DOHH2 (cell line): Measurements from ENCODE around the gene NEK11.

Source experiments
- H3F3A ChIP-seq: fragments of 200-600 bp; sonication (generic), shearing (Covaris generic); 2 replicates; pipeline ENCODE4 v1.6.0; 2016; ENCODE audit warnings: antibody characterized with exemption, mild to moderate bottlenecking; ENCODE audit not compliant: control insufficient read depth, insufficient read depth
- H3K27ac ChIP-seq: fragments of 200-600 bp; sonication (generic); 2 replicates; pipeline ENCODE4 v1.5.1; 2014; ENCODE audit warnings: low read depth, mild to moderate bottlenecking, low read length, moderate library complexity
- H3K27me3 ChIP-seq: fragments of 200-600 bp; sonication (generic); 2 replicates; pipeline ENCODE4 v1.6.1; 2014; ENCODE audit warnings: mild to moderate bottlenecking, low read length, mixed read lengths; ENCODE audit not compliant: control insufficient read depth
- H3K36me3 ChIP-seq: fragments of 200-600 bp; sonication (generic); 2 replicates; pipeline ENCODE4 v1.6.1; 2014; ENCODE audit warnings: mild to moderate bottlenecking, low read length, moderate library complexity, mixed read lengths; ENCODE audit not compliant: control insufficient read depth
- H3K4me1 ChIP-seq: fragments of 200-600 bp; sonication (generic); 2 replicates; pipeline ENCODE4 v1.6.1; 2014; ENCODE audit warnings: mild to moderate bottlenecking, low read length, mixed read lengths; ENCODE audit not compliant: control insufficient read depth
- H3K4me2 ChIP-seq: fragments of 200-600 bp; sonication (generic); 2 replicates; pipeline ENCODE4 v1.6.0; 2014; ENCODE audit warnings: mild to moderate bottlenecking, low read length, moderate library complexity
- H3K4me3 ChIP-seq: fragments of 200-600 bp; sonication (generic); 2 replicates; pipeline ENCODE4 v1.5.1; 2014; ENCODE audit warnings: mild to moderate bottlenecking, low read length, mixed read lengths
- H3K79me2 ChIP-seq: fragments of 200-600 bp; sonication (generic); 2 replicates; pipeline ENCODE4 v1.6.1; 2014; ENCODE audit warnings: mild to moderate bottlenecking, low read length, mixed read lengths; ENCODE audit not compliant: control insufficient read depth
- H3K9me2 ChIP-seq: fragments of 200-600 bp; sonication (generic); replicated peaks from 2 replicates; pipeline ENCODE4 v1.6.1; 2014; ENCODE audit warnings: mild to moderate bottlenecking, low read length, mixed read lengths; ENCODE audit not compliant: control insufficient read depth
- H3K9me3 ChIP-seq: fragments of 200-600 bp; sonication (generic); 2 replicates; pipeline ENCODE4 v1.6.1; 2014; ENCODE audit warnings: antibody characterized with exemption, low read length, mixed read lengths; ENCODE audit not compliant: control insufficient read depth, insufficient read depth
- H4K20me1 ChIP-seq: fragments of 200-600 bp; sonication (generic); 2 replicates; pipeline ENCODE4 v1.6.0; 2014; ENCODE audit warnings: low read depth, mild to moderate bottlenecking, antibody characterized with exemption, low read length, moderate library complexity; ENCODE audit not compliant: control insufficient read depth, insufficient read depth
- CTCF ChIP-seq: fragments of 200-600 bp; sonication (generic); IDR thresholded peaks from one replicate; pipeline ENCODE4 v1.5.1; 2014; ENCODE audit warnings: antibody characterized with exemption, mild to moderate bottlenecking, low read depth, low read length; ENCODE audit not compliant: poor library complexity, severe bottlenecking
- EZH2phosphoT487 ChIP-seq: fragments of 200-600 bp; sonication (generic); IDR thresholded peaks from 2 replicates; pipeline ENCODE4 v1.6.1; 2017; ENCODE audit warnings: borderline replicate concordance, mild to moderate bottlenecking, antibody characterized with exemption, low read length, moderate library complexity, mixed read lengths

NEK11 gene

GRCh38 chr3:131314318-131314717 is 287.6 kb downstream of the NEK11 start:
- Histone ChIP-seq H3K4me1 (no peaks in the 10 kb centered on the region), H3K4me3 (no peak overlapping the region), H3K36me3 (no peaks in the 10 kb centered on the region), H3K27ac (no peak overlapping the region), H3K27me3 (no peaks in the 10 kb centered on the region), H3K79me2 (no peaks in the 10 kb centered on the region), H3F3A (no peaks in the 10 kb centered on the region), H3K9me3 (no peaks in the 10 kb centered on the region), H3K4me2 (no peak overlapping the region), H4K20me1 (no peaks in the 10 kb centered on the region), H3K9me2 (no peaks in the 10 kb centered on the region)
- no peak for TF ChIP-seq EZH2phosphoT487
- no peak for TF ChIP-seq CTCF

- Histone ChIP-seq H3K4me2 (no peak overlapping the region), H4K20me1 (no peaks in the 10 kb centered on the region), H3K27me3 (no peaks in the 10 kb centered on the region), H3F3A (no peaks in the 10 kb centered on the region), H3K27ac (no peak overlapping the region), H3K9me3 (no peaks in the 10 kb centered on the region), H3K79me2 (no peaks in the 10 kb centered on the region), H3K4me3 (no peak overlapping the region), H3K9me2 (no peaks in the 10 kb centered on the region), H3K4me1 (no peaks in the 10 kb centered on the region), H3K36me3 (no peaks in the 10 kb centered on the region)
- TF ChIP-seq EZH2phosphoT487 (no peak), CTCF (no peak)
These were observed 288.5 kb downstream of the NEK11 start for GRCh38 chr3:131315162-131315561.

GRCh38 chr3:131317667-131318066 is 291.0 kb downstream of the NEK11 start:
- Histone ChIP-seq H3K9me2 (no peaks in the 10 kb centered on the region), H3K27me3 (no peaks in the 10 kb centered on the region), H3F3A (no peaks in the 10 kb centered on the region), H4K20me1 (no peaks in the 10 kb centered on the region), H3K4me2 (no peak overlapping the region), H3K36me3 (no peaks in the 10 kb centered on the region), H3K27ac (no peak overlapping the region), H3K9me3 (no peaks in the 10 kb centered on the region), H3K79me2 (no peaks in the 10 kb centered on the region), H3K4me1 (no peaks in the 10 kb centered on the region), H3K4me3 (no peak overlapping the region)
- TF ChIP-seq CTCF (no peak), EZH2phosphoT487 (no peak)

- no peaks in the 10 kb centered on the region for H3F3A ChIP-seq
- H3K9me2 ChIP-seq: no peaks in the 10 kb centered on the region
- no peak overlapping the region for H3K4me2 ChIP-seq
- TF ChIP-seq EZH2phosphoT487 (no peak), CTCF (no peak)
- H3K27ac ChIP-seq: no peak overlapping the region
- H3K79me2 ChIP-seq: no peaks in the 10 kb centered on the region
- no peaks in the 10 kb centered on the region for H3K4me1 ChIP-seq
- no peaks in the 10 kb centered on the region for H3K27me3 ChIP-seq
- no peaks in the 10 kb centered on the region for H4K20me1 ChIP-seq
- H3K4me3 ChIP-seq: no peak overlapping the region
- no peaks in the 10 kb centered on the region for H3K36me3 ChIP-seq
- no peaks in the 10 kb centered on the region for H3K9me3 ChIP-seq
These were observed 296.3 kb downstream of the NEK11 start for GRCh38 chr3:131323014-131323413.
